DLD1 (cell line): ENCODE results near the gene PRDM16.

Experiments
- in situ Hi-C: cut with HindIII; loops from 2 replicates; pipeline ENCODE4 v1.10.0; 2017; ENCODE audit warnings: low sequenced_read_pairs

PRDM16 gene

GRCh38 chr1:3393987-3394920 lies 325.3 kb downstream of the PRDM16 start:
- in situ Hi-C loops = no loop called here

- in situ Hi-C loops = no loop called here
Measured at GRCh38 chr1:3396411-3396810, 327.4 kb downstream of the PRDM16 start.

GRCh38 chr1:3397311-3397710 lies 328.3 kb downstream of the PRDM16 start:
- in situ Hi-C loops = no loop called here

GRCh38 chr1:3398396-3399140 lies 329.6 kb downstream of the PRDM16 start:
- in situ Hi-C loops = no loop called here

GRCh38 chr1:3399732-3400131 lies 330.7 kb downstream of the PRDM16 start:
- in situ Hi-C loops = loop anchor here (10.0 kb wide), 1 partner anchor 115 kb away; no protein-coding TSS in a partner anchor

- in situ Hi-C loops = loop anchor here (10.0 kb wide), 1 partner anchor 117 kb away; no protein-coding TSS in a partner anchor
Measured at GRCh38 chr1:3401585-3402257, 332.7 kb downstream of the PRDM16 start.

GRCh38 chr1:3402258-3403010 lies 333.4 kb downstream of the PRDM16 start:
- in situ Hi-C loops = loop anchor here (10.0 kb wide), 1 partner anchor 118 kb away; no protein-coding TSS in a partner anchor

GRCh38 chr1:3403011-3403345 lies 334.0 kb downstream of the PRDM16 start:
- in situ Hi-C loops = loop anchor here (10.0 kb wide), 1 partner anchor 118 kb away; no protein-coding TSS in a partner anchor

GRCh38 chr1:3403388-3404231 lies 334.6 kb downstream of the PRDM16 start:
- in situ Hi-C loops = loop anchor here (10.0 kb wide), 1 partner anchor 119 kb away; no protein-coding TSS in a partner anchor

GRCh38 chr1:3404301-3404700 lies 335.3 kb downstream of the PRDM16 start:
- in situ Hi-C loops = loop anchor here (10.0 kb wide), 1 partner anchor 120 kb away; no protein-coding TSS in a partner anchor

GRCh38 chr1:3404801-3405200 lies 335.8 kb downstream of the PRDM16 start:
- in situ Hi-C loops = loop anchor here (10.0 kb wide), 1 partner anchor 120 kb away; no protein-coding TSS in a partner anchor

GRCh38 chr1:3405491-3405890 lies 336.5 kb downstream of the PRDM16 start:
- in situ Hi-C loops = loop anchor here (10.0 kb wide), 1 partner anchor 121 kb away; no protein-coding TSS in a partner anchor

- in situ Hi-C loops = loop anchor here (10.0 kb wide), 1 partner anchor 121 kb away; no protein-coding TSS in a partner anchor
Measured at GRCh38 chr1:3405974-3406867, 337.2 kb downstream of the PRDM16 start.

- in situ Hi-C loops = loop anchor here (10.0 kb wide), 1 partner anchor 122 kb away; no protein-coding TSS in a partner anchor
Measured at GRCh38 chr1:3407021-3407420, 338.0 kb downstream of the PRDM16 start.

GRCh38 chr1:3408751-3409266 lies 339.8 kb downstream of the PRDM16 start:
- in situ Hi-C loops = loop anchor here (10.0 kb wide), 1 partner anchor 124 kb away; no protein-coding TSS in a partner anchor

GRCh38 chr1:3409366-3410141 lies 340.6 kb downstream of the PRDM16 start:
- in situ Hi-C loops = loop anchor here (10.0 kb wide), 1 partner anchor 125 kb away; no protein-coding TSS in a partner anchor
